NCI-H128 (cell line): ENCODE measurements around the gene FGF1.

Experiments
- DNase-seq: peaks from one replicate; lab custom pipeline; 2025; ENCODE audit not compliant: unreplicated experiment; lab: John Stamatoyannopoulos, UW

The FGF1 gene

GRCh38 chr5:142614054-142614453 lies 71.8 kb downstream of the FGF1 start:
- DNase-seq, result no peak

- no peak for DNase-seq
These were observed 72.6 kb downstream of the FGF1 start for GRCh38 chr5:142613271-142613671.

GRCh38 chr5:142612494-142613270 lies 73.2 kb downstream of the FGF1 start:
- DNase-seq, result no peak

- peak; percentile 4 for DNase-seq
These were observed 74.7 kb downstream of the FGF1 start for GRCh38 chr5:142611154-142611553.

GRCh38 chr5:142610176-142611001 lies 75.5 kb downstream of the FGF1 start:
- no peak for DNase-seq

GRCh38 chr5:142609142-142609541 lies 76.7 kb downstream of the FGF1 start:
- no peak for DNase-seq

GRCh38 chr5:142608081-142608480 lies 77.8 kb downstream of the FGF1 start:
- no peak for DNase-seq

- DNase-seq, result no peak
These were observed 80.3 kb downstream of the FGF1 start for GRCh38 chr5:142605611-142606010.

GRCh38 chr5:142602720-142603245 lies 83.1 kb downstream of the FGF1 start:
- no peak for DNase-seq

- no peak for DNase-seq
These were observed 84.5 kb downstream of the FGF1 start for GRCh38 chr5:142601432-142601831.

- DNase-seq, result no peak
These were observed 85.1 kb downstream of the FGF1 start for GRCh38 chr5:142600611-142601358.

- DNase-seq, result no peak
These were observed 85.8 kb downstream of the FGF1 start for GRCh38 chr5:142600092-142600491.

GRCh38 chr5:142598338-142598700 lies 87.6 kb downstream of the FGF1 start:
- no peak for DNase-seq

GRCh38 chr5:142597546-142598337 lies 88.1 kb downstream of the FGF1 start:
- no peak for DNase-seq

- no peak for DNase-seq
These were observed 88.9 kb downstream of the FGF1 start for GRCh38 chr5:142597025-142597424.

GRCh38 chr5:142592365-142592764 lies 93.5 kb downstream of the FGF1 start:
- no peak for DNase-seq

GRCh38 chr5:142590451-142591231 lies 95.2 kb downstream of the FGF1 start:
- no peak for DNase-seq

- no peak for DNase-seq
These were observed 96.2 kb downstream of the FGF1 start for GRCh38 chr5:142589720-142590119.

- no peak for DNase-seq
These were observed 98.4 kb downstream of the FGF1 start for GRCh38 chr5:142587354-142587965.
